ENCODE measurements around the gene GHRL.

DNA sequence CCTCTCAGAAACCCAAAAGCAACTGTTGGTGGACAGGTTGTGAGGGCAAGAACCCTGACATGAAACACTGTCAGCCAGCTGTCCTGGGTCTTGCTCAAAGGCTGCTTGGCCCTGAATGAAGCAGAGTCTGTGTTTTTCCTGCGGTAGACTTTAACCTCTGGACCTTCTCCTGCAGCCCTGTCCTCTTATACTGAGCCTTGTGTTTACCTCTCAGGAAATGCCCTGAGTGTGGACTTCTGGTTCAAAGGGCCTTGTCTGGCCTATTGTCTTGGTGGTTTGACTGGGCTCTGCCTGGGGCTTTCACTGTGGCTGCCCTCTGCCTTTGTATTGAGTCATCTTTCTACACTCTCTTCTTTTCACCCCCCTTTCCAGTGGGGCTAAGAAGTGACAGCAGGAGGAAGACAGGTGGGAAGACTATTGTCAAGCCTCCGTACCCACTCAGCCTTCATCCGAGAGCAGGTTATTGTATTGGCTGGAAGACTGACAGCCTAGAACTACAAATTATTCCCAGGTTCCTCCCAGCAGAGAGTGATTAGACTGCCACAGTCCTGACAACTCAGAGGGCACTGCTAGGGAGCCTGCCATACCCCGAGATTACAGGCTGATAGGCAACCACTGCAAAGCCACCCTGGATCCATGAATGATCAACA, 24.7 kb upstream of the GHRL start:
- TF ChIP-seq, protein P1, sequence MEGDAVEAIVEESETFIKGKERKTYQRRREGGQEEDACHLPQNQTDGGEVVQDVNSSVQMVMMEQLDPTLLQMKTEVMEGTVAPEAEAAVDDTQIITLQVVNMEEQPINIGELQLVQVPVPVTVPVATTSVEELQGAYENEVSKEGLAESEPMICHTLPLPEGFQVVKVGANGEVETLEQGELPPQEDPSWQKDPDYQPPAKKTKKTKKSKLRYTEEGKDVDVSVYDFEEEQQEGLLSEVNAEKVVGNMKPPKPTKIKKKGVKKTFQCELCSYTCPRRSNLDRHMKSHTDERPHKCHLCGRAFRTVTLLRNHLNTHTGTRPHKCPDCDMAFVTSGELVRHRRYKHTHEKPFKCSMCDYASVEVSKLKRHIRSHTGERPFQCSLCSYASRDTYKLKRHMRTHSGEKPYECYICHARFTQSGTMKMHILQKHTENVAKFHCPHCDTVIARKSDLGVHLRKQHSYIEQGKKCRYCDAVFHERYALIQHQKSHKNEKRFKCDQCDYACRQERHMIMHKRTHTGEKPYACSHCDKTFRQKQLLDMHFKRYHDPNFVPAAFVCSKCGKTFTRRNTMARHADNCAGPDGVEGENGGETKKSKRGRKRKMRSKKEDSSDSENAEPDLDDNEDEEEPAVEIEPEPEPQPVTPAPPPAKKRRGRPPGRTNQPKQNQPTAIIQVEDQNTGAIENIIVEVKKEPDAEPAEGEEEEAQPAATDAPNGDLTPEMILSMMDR (IDR thresholded peaks at IDR 0.05) = no peak
- no peak for TF ChIP-seq POLR2A (IDR thresholded peaks at IDR 0.05)
